Fibroblast of mammary gland (primary cell): ENCODE measurements around the gene RARRES2.
A peak's percentile ranks its signal among the peaks of the same experiment; 100 is the strongest.
"Not testable (repeated sequence)": the region's sequence is repeated elsewhere in the genome, so short reads cannot be mapped to it uniquely, and the experiment has no call there.

ENCODE experiments used
- DNase-seq: peaks from one replicate; pipeline ENCODE4 v3.0.0-alpha.2; 2010; ENCODE audit warnings: low read depth
- H3K4me3 ChIP-seq: 2 replicates; pipeline ENCODE4 v1.5.1; 2011; ENCODE audit warnings: low read depth, mild to moderate bottlenecking, low read length, moderate library complexity; ENCODE audit not compliant: control insufficient read depth
- CTCF ChIP-seq: conservative IDR thresholded peaks from 2 replicates; pipeline ENCODE4 v1.5.1; 2011; ENCODE audit warnings: low read depth, low read length, inconsistent platforms; ENCODE audit not compliant: control insufficient read depth, insufficient read depth

Gene RARRES2

GRCh38 chr7:150341263-150342120 is at the start of gene RARRES2:
Gene RARRES2, minus strand, starts transcription at chr7:150341629. Its CDS starts 1,020 bp downstream, at chr7:150340609.
- no peak within 1 kb of the TSS for H3K4me3 ChIP-seq
- no peak for TF ChIP-seq CTCF
- DNase-seq: no peak

DNA sequence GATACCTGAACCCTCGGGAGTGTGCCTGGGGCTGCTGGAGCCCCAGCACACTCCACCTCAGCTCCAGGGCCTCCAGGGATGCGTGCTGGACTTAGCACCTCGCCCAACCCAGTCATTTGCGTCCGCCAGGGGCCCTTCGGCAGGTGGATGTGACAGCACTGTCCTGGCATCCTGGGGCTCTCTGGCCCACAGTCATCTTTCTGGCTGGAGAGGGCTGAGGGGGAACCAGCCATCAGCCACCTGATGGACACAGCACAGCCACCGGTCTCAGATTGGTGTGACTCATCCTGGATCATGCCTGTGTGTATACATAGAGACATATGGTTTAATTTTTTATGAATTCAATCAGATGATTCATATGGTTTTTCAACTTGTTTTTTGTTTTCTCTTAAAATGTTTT is 48.8 kb upstream of the RARRES2 start:
- H3K4me3 ChIP-seq: no peak overlapping the region
- TF ChIP-seq CTCF: no peak
- peak; percentile 69 for DNase-seq

DNA sequence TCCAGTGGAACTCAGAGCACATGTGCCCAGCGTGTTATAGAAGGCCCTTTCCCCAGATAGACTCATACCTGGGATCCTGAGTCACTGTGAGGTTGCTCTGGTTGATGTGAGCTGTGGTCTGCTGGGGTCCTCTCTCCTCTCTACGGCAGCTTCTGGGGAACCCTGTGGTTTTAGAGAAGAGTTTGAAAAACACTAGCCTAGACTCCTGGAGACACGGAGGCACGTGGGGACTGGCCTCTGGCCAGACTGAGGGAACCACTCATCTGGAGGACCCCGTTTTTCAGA is 48.0 kb upstream of the RARRES2 start:
- no peak for DNase-seq
- TF ChIP-seq CTCF: no peak
- no peak overlapping the region for H3K4me3 ChIP-seq

GRCh38 chr7:150388709-150389531 is 47.5 kb upstream of the RARRES2 start:
- DNase-seq: peak; percentile 34
- no peak overlapping the region for H3K4me3 ChIP-seq
- peak; percentile 19 for TF ChIP-seq CTCF

DNA sequence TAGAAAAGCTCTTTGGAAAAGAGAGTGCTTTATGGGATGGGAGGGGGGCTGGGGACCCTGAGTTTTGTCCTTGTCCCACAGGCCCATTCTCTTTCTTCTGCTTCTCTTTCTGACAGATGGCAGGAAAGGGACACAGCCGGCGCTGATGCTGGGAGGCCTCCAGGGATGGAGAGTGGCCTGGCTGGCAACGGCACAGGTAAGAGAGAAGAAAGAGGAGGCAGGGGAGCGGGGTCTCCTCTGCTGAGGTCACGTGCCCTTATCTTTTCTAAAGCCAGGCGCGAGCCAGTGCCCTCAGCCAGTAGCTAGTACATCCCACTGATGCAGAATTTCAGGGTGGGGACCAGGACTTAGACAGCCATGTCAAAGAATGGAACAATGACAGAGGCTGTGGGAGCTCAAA is 46.9 kb upstream of the RARRES2 start:
- H3K4me3 ChIP-seq: no peak overlapping the region
- TF ChIP-seq CTCF: no peak
- DNase-seq: no peak

GRCh38 chr7:150385884-150386283 is 44.5 kb upstream of the RARRES2 start:
- not testable (repeated sequence) for DNase-seq, H3K4me3 ChIP-seq

GRCh38 chr7:150385302-150385723 is 43.9 kb upstream of the RARRES2 start:
- no peak for TF ChIP-seq CTCF
- no peak for DNase-seq
- no peak overlapping the region for H3K4me3 ChIP-seq
